Activated T-helper 1 cell treated with Interleukin-2 at 50 U/mL for 16 hours (primary cell): Measurements from ENCODE around the gene TCTA.

Experiments used
- DNase-seq: peaks from one replicate; pipeline ENCODE4 v3.0.0-alpha.2; 2020; ENCODE audit warnings: low read depth

TCTA gene

DNA sequence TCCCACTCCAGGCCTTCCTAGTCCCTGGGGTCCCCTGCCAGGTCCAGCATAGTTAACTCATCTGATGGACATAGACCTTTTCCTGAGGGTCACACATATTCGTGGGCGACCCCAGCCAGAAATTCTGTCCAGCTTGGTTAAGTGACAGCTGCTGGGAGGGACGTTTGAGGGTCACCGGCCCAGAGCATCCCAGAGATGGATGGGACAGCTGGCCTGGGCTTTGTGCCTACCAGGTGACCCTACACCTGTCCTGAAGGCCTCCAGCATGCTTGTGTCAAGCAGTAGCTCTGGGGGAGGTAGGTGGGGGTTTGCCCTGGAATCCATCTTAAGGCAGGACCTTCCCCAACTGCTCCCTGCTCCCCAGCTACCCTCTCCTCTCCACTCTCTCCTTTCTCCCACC, 48.7 kb downstream of the TCTA start:
- no peak for DNase-seq

DNA sequence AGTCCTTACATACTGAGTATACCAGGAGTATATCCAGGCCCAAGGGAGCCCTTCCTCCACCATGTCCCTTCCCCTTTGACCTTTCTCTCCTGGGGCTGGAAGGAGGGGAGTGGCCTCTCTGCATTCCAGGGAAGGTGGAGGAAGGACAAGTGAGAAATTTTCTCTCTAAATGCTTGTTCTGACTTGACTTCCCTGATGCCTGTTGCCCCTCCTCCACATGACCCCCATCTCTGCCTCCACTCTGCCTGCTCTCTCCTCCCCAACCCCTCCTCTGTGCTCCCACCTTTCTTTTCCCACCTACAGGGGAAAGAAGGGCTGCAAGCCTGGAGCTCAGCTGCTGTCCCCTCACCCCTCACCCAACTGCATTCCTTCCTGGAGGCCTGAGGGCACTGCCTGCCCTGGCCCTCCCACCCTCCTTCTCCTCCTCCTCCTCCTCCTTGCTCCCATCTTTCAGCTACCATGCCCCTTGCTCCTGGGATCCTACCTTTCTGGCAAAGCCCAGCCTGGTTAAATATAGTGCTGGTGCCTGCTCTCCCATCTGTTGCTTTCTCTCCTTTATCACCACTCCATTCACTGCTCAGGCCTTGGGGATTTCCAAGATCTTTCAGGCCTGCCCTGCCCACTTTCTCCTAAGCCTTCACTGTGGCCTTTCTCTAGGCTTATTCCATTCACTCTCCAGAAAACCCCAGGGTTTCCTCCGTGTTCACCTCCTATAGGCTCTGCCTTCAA, 49.4 kb downstream of the TCTA start:
- DNase-seq, result no peak

DNA sequence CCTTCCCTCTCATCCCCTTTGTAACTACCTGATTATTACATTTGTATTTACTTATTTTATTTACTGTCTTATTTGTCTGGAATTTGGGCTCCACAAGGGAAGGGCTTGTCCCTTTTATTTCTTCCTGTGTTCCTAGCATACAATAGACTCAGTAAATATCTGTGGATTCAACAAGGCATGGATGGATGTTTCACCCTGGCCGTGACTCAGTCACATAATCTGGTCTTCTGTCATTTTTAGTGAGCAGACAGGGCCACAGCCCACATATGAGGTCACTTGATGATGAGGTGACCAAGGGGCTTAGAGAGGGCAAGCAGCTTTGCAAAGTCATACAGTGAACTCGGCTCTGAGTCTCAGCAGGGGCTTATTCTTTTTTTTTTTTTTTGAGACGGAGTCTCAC, 50.0 kb downstream of the TCTA start:
- no peak for DNase-seq

DNA sequence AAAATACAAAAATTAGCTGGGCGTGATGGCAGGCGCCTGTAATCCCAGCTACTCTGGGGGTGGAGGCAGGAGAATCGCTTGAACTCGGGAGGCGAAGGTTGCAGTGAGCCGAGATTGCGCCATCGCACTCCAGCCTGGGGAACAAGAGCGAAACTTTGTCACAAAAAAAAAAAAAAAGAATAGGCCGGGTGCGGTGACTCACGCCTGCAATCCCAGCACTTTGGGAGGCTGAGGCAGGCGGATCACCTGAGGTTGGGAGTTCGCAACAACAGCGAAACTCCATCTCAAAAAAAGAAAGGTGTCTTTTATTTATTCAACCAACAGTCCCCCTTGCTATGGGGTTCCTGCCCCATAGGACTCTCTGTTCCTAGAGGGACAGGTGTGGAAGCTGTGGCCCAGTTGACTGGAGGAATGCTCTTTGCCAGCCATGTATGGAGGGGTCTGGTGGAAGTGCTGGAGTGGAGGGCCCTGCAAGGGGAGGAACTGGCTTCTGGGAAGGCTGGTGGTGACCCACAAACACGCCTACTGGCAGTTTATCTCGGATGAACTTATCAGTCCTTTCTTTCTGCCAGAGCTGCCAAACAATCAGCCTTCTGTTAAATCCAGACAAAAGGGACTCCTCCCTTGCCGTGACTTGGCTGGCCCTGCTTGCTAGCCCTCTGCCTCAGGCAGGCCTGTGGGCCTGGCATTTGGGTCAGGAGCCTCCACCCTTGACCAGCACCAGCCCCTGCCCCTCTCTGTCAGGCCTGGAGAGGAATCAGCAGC, 53.2 kb downstream of the TCTA start:
- no peak for DNase-seq
